C4-2B (cell line): Measurements from ENCODE around the gene IER5.
"Not testable (repeated sequence)": the region's sequence is repeated elsewhere in the genome, so short reads cannot be mapped to it uniquely, and the experiment has no call there.

ENCODE experiments used
- H3K27ac ChIP-seq: fragments of 450-650 bp; 2 replicates; pipeline ENCODE4 v1.5.1; 2017
- ZFX ChIP-seq: fragments of 450-650 bp; IDR thresholded peaks from 2 replicates; pipeline ENCODE4 v1.6.1; 2017
- TF ChIP-seq, protein P1 (sequence below): fragments of 450-650 bp; conservative IDR thresholded peaks from 2 replicates; pipeline ENCODE4 v1.5.1; 2017; ENCODE audit warnings: mild to moderate bottlenecking

The IER5 gene

GRCh38 chr1:181088079-181089016 lies at the start of gene IER5:
Gene IER5, plus strand, starts transcription at chr1:181088700. Its CDS starts 203 bp downstream, at chr1:181088903.
- TF ChIP-seq ZFX = no peak
- TF ChIP-seq, protein P1, sequence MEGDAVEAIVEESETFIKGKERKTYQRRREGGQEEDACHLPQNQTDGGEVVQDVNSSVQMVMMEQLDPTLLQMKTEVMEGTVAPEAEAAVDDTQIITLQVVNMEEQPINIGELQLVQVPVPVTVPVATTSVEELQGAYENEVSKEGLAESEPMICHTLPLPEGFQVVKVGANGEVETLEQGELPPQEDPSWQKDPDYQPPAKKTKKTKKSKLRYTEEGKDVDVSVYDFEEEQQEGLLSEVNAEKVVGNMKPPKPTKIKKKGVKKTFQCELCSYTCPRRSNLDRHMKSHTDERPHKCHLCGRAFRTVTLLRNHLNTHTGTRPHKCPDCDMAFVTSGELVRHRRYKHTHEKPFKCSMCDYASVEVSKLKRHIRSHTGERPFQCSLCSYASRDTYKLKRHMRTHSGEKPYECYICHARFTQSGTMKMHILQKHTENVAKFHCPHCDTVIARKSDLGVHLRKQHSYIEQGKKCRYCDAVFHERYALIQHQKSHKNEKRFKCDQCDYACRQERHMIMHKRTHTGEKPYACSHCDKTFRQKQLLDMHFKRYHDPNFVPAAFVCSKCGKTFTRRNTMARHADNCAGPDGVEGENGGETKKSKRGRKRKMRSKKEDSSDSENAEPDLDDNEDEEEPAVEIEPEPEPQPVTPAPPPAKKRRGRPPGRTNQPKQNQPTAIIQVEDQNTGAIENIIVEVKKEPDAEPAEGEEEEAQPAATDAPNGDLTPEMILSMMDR = no peak
- peak within 1 kb of the TSS; percentile 71 for H3K27ac ChIP-seq

DNA sequence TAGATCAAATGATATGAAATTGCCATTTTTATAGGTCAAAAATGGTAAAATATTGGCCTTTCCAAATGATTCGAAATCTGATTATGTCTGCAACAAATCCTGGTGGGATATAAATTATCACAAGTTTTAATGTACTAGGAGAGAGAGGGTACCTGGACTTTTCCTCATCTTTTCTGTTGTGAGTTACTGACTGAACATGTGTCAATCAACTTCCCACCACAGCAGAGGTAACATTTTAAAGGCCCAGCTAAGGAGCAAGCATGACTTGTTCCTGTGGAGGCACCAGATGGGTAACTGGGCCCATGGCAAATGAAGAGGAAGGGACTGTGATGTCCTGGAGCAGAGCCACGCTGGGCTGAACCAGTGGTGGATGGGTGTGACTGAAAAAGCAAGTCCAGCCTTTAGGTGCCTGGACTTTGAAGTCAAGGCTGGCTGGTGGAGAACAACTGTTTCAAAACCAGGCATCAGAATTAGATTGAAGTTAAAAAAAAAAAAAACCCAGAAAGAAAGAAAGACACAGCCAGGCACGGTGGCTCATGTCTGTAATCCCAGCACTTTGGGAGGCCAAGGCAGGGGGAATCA lies 48.1 kb upstream of the IER5 start:
- TF ChIP-seq, protein P1 = no peak
- TF ChIP-seq ZFX = no peak
- no peak overlapping the region for H3K27ac ChIP-seq

GRCh38 chr1:181043025-181043888 lies 45.2 kb upstream of the IER5 start:
- no peak overlapping the region for H3K27ac ChIP-seq
- no peak for TF ChIP-seq ZFX
- TF ChIP-seq, protein P1 = no peak

GRCh38 chr1:181044449-181044966 lies 44.0 kb upstream of the IER5 start:
- no peak overlapping the region for H3K27ac ChIP-seq
- TF ChIP-seq, protein P1 = no peak
- TF ChIP-seq ZFX = no peak

DNA sequence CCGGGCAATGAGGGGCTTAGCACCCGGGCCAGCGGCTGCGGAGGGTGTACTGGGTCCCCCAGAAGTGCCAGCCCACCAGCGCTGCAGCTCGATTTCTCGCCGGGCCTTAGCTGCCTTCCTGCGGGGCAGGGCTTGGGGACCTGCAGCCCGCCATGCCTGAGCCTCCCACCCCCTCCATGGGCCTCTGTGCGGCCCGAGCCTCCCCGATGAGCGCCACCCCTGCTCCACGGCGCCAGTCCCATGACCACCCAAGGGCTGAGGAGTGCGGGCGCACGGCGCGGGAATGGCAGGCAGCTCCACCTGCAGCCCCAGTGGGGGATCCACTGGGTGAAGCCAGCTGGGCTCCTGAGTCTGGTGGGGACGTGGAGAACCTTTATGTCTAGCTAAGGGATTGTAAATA lies 42.6 kb upstream of the IER5 start:
- H3K27ac ChIP-seq = not testable (repeated sequence)

DNA sequence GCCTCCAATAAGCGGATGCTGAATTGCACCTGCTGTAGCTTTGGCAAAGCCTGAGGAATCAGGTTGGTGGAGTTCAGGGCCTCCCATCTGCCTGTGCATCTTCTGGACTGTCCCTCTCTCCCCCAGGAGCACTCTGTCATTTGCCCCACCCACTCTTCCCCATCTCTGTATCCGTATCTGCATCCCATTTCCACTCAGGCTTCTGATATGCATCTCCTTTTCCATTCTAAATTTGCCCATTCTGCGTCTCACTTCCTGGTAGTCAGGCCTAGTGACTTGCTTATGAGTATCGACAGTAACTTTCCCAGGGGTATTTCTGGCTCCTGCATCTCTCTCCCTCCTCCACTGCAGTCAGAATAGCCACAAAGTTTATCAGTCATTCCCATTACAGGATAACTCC lies 39.1 kb upstream of the IER5 start:
- TF ChIP-seq ZFX = no peak
- TF ChIP-seq, protein P1 = no peak
- no peak overlapping the region for H3K27ac ChIP-seq

GRCh38 chr1:181050922-181051321 lies 37.6 kb upstream of the IER5 start:
- no peak overlapping the region for H3K27ac ChIP-seq
- TF ChIP-seq ZFX = no peak
- TF ChIP-seq, protein P1 = no peak
